ENCODE data around the gene RAD1.

Gene RAD1

DNA sequence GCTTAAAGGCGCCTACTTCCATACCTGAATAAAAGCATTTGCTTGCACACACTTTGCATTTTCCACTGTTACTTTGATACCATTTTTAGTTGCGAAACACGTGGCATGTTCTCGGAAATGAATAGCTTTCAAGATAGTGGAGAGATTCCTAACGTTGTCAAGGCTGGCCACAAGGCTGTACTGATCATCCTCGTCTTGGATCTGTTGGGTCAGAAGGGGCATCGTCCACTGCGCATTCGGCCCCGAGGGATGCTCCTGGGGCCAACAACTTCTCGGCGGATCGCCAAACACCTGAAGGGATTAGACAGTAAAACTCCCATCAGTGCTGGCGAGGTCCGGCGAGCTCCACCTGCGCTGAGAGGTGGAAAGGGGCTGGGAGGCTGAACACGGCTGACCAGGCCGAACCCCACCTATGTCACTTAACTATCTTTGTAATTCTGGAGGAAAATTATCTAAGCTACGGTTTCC is 599 bp downstream of the RAD1 start:
- peak; percentile 64 for DNase-seq

DNA sequence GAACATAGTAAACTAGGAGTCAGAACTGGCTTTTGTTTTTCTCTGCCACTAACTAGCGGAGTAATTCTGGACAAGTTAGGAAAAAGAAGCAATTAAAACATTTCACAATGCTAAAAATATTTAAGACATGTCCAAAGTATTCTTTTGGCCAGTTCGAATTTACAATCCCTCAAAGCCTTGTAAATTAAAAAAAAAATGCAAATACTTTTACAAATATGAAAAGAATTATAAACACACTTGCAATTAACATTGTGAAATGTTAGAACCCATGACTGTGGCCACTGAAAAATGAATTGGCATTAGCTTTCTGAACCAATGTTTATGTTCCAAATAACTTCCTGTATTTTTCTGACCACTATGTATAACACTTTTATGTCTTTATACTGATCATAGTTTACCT is 2.2 kb downstream of the RAD1 start:
- no peak for DNase-seq

DNA sequence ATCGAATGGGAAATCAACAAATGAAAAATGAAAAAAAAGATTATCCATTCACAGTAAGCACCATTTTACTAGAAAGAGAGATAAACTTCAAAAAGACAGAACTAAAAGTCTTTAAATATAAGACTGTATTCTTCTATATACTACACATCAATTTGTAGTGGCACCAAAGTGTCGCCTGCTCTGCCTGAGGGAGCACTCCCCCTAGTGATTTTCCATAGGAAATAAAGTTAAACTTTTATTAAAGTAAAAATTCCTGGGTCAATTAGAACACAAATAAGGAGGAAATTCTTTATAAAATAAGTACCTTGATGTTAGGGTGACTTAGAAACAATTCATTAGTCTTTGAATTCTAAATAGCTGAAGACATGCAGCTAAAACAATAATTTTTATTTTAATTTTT is 9.7 kb downstream of the RAD1 start:
- DNase-seq = peak; percentile 21

DNA sequence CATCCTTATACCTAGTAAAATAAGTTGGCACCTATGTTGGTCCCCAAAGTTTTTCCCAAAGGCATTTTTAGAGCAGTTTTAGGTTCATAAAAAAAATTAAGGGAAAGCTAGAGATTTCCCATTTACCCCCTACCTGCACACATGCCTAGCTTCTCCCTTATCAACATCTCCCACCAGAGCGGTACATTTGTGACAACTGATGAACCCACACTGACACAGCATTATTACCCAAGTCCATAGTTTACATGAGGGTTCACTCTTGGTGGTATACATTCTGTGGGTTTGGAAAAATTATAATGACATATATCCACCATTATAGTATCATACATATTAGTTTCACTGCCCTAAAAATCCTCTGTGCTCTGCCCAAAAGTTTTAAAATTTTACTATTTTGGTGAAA is 12.0 kb downstream of the RAD1 start:
- DNase-seq = no peak

DNA sequence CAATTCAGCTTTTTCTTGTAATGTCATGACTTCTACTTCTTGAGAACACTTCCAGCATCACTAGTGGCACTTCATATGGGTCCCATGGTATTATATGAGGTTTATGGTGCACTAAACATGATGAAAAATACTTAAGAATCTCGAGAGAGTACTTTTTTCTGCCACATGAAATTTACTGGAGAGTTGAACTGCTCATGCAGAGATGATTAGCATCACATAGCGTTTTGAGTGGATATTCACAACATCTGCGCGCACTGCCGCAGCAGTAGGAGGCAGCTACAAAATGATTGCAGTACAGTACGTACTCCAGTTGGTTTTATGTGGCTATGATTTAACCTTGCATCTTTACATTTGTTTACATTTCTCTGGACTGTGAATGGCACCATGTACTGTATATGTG is 14.7 kb downstream of the RAD1 start:
- DNase-seq = no peak

DNA sequence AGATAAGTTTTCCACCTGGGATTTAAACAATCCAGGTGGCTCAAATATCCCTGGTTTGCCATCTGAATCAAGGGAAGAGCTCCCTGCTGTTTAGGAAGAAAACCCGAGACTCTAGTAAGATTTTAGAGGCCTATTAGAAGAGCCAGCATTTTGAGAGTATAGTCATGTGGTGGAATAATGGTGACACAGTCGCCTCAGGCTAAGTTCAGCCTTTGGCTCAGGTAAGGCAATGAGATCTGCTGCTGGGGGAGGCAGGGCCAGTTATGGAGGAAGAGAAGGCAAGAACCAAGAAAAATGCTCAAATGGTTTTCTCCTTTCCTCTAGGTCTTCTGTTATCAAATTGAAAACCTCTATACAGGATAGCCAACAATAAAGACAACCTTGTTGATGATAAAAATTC is 16.2 kb downstream of the RAD1 start:
- DNase-seq = no peak

DNA sequence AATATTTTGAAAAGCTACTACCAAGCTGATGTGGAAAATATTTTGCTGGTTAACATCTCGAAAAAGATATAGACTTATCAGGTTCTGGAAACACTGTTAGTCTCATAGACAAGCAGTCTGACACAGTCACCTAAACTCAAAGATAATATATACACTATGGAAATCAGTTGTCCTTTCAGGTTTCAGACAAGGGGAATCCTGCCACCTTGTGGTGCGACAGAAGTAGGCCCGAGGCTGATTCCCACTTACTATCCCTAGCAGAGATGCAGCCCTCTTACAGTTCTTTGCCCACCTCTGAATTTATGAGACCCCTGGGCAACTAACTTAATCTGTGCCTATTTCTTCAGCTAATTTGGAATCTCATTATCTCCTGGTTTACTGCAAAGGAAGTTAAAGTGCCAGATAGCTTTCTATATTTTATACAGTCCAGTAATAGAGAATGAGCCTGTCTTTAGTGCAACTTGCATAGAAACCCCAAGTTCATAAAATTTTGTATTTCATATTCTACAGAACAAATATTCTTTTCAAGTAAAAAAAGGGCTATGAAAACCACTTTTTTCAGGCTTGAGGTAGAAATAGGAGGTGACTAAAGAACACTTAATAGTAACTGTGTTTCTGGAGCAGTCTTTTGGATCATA is 16.9 kb downstream of the RAD1 start:
- peak; percentile 79 for DNase-seq

DNA sequence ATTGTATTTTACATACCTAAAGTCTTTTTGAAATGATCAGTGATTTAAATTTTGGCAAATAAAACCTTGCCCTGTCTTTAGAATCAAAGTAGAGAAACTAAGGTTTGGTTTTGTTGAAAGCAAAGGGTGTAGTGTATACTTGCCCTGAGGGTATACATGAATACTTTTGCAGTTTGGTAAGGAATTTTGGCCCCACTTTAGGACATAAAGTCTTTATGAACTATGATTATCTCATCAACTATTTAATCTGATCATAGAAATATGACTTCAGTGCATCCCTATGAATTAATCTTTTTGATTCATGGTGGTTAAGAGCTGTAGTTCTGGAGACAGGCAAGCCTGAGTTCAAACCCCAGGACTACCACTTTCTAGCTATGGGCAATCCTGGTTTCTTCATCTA is 17.7 kb downstream of the RAD1 start:
- DNase-seq = no peak

DNA sequence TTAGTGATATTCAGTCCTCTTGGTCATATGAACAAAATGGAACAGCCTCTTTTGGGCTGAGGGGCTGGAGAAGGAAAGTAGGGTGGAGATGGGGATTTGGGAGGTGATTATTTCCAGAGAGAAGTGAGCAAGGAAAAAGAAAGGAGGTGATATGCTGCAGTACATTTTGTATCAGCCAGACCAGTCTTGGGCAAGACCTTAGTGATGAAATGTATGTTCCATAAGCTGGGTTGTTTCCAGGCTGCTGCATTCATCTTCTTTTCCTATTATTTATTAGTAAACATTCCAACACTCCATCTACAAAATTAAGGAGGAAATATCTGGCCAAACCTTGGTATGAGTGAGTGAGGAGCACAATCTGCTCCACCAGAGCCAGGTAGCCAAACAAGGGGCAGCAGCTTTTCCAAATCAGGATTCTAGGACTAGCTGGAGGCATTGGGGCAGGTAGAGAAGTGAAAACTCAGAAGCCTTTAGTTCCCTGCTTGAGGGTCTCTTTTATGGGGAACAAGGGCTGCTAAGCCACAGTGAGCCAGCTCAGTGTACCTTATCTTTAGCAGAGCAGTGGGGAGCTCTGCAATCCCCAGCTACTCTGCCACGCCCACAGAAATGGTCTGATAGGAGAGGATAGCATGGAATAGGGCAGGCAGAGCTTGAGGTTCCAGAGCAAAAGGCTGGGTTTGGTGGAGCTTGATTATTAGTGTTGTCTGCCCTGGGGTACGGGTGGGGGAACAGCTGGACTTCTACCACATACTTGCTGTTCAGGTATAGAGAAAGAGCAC is 19.5 kb downstream of the RAD1 start:
- no peak for DNase-seq

DNA sequence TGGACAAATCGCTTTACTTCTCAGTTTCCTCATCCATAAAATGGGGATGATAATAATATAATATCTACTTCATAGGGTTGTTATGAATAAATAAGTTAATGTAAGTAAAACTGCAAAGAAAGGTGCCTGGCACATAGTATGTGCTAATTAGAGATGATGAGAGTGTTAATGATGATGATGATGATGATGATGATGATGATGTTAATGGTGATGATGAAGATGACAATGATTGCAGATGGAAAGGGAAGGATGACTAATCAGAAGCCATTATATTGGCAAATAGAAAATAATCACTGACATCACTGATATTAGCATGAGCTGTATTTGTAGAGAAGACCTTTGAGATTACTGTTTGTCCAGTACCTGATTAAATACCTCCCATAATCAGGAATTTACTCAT is 20.6 kb downstream of the RAD1 start:
- DNase-seq = no peak

DNA sequence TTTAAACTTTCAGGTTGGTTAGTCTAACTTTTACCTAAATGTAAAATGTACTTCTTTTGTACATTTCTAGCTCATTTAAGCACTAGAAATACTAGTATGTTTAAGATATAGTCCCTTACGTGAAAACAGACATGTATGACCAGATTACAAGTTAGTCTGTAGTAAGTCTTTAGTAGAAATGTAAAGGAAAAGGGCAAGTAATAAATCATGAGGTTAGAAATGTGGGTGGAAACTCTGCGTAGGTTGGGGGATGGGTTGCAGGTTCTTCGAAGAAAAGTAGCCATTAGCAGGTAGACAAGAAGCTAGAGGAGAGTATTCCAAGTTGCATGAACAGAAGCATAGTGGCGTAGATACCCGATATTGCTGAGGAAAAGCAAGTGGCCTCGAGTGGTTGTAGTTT is 22.9 kb downstream of the RAD1 start:
- DNase-seq = no peak

DNA sequence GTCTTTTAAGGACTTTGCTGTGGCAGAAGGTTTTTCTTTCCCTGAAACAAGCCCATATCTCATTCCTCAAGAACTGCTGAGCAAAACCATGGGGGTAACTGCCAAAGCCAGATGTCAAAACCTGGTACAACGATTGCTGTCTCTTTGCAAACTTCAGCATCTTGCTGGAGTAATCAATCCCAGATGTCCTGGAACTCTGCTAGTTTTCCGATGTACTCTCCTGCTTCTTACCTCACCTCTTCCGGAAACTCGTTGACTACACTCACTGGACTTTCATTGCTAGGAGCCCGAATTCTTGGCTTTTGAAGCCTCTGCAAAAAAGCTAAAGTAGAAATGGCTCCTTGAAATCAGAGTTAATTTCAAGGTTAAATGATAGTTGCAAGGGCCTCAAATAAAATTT is 23.3 kb downstream of the RAD1 start:
- DNase-seq = no peak

DNA sequence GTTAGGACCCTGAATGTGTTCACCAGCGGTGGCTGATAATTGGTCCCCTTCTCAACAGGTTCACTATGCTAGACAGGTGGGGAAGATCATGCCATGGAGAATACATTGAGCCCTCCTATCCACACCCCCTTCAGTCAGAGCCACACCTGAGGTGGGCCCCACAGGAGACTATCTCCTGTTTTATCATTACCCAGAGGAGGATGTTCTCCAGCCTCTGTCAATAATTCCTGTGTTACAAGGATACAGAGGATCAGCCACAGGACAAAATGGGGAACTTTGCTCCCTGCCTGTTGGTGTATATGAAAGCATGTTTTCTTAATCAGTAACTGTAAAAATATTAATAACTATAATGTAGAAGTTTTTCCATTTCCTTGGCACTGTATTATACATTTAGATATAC is 25.9 kb downstream of the RAD1 start:
- no peak for DNase-seq

DNA sequence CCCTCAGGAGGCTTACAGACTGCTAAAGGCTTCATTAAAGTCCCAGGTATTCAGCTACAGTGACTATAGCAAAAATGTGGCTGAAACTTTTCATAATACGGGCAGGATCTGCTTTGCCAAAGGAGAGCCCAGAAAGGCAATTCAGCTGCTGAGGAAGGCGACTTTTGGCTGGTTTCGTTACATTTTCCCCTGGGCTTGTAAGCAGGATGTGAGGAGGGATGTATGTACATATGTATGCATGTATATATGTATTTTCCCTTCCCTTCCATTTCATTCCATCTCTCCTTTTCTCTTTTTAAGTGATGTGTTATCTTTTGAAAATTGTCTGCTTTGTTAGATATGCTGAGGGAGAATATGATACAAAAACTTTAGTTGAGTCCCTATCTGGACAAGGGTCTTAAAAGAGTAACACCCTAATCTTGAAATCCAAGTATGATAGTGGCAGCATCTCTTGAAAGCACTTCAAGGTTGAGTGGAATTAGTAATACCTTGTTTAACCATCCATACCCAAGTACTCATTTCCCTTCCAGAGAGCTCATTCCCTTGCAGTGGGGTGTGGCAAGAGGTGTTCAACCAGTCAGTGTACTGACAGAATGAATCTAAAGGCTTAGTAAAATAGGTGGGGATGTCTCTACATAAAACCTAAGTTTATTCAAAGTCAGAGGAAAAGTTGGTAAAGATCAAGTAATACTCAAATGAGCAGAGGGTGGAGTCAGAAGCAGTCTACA is 28.7 kb downstream of the RAD1 start:
- peak; percentile 57 for DNase-seq

DNA sequence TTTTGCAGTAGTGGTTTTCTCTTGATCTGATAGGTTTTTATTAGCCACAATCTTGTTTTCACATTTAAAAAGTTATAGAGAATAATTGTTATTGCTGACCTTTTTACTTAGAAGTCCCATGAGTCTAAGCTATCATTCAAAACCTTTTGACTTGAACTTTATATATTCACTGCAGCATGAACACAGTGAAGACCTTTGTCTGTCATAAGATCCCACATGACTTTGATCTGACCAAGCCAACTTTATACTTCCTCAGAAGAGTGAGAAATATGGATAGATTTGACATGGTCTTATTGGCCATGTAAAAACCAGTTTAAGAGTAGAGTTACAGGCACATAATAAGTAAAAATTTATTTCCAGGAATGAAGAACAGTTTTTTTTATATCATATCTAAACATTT is 34.1 kb downstream of the RAD1 start:
- no peak for DNase-seq

DNA sequence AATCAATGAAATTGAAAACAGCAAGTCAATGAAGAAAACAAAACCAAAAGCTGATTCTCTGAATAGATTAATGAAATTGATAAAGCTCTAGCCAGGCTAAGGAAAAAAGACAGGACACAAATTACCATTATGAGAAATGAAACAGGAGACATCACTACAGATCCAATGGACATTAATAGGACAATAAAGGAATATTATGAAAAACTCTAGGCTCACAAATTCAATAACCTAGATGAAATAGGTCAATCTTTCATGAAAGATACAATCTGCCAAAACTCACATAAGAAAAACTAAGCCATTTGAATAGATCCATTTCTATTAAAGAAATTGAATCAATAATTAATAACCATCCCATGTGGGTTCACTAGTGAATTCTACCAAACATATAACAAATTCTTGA is 39.0 kb downstream of the RAD1 start:
- DNase-seq = no peak

DNA sequence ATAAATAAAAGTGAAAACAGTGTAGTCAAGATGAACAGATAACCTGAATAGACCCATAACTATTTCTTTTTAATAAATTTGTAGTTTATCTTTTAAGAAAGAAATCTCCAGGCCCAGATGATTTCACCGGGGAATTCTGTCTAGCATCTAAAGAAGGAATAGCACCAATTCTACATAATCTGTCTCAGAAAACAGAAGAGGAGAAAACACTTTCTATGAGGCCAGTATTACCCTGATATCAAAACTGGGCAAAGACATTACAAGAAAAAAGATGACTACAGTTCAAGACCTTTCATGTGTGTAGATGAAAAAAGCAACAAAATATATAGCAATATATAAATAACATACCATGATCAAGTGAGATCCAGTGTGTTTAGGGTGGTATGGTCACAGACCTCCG is 44.9 kb downstream of the RAD1 start:
- no peak for DNase-seq

DNA sequence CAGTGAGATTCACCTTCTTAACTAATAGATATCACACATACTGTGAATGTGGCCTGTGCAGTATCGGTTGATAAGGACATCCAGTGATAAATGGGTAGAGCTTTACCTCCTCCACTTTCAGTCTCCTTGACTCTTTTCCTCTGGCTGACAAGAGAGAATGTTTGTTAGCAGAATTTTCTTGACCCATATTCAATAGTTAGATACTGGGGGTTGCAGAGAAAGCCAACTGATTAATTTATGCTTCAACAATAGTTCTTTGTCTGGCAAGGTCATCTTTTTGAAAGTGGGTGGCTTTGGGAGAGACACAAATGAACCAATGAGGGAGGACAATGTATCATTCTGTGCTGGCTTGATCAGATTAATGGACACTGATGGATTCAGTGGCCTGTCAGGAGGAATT is 46.0 kb downstream of the RAD1 start:
- no peak for DNase-seq

DNA sequence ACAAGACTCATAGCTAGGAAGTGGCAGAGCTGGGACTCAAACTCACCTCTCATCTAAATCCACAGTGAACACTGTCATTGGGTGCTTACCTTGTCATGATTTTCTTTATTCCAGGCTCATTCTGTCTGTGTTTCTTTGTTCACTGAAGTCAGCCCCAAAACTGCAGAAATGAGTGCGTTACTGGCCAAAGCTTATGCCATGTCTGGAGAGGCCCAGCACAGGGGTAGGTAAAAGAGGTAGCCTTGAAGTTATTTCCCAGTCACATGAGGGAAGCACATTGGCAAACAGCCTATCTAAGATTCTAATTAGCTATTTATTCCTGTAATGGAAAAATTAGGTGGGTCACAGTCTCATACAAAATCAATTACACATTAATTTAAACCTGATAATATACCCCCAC is 46.5 kb downstream of the RAD1 start:
- no peak for DNase-seq

DNA sequence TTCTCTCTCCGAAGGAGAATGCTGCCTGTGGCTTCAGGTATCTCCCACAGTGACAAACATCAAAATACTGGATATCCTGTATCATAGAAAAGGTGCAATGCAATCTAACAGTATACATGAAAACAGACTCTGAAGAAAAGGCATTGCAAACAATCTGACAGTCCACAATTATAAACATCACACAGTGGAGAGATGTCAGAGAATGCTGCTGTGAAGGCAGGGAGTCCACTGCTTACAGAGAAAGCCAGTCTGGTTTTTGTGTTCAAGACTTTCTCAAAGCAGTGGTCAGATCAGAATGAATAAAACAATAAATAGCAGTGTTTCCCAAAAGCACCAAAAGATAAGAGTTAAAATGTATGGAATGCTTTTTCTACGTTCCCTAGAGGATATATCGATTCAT is 47.6 kb downstream of the RAD1 start:
- DNase-seq = no peak

DNA sequence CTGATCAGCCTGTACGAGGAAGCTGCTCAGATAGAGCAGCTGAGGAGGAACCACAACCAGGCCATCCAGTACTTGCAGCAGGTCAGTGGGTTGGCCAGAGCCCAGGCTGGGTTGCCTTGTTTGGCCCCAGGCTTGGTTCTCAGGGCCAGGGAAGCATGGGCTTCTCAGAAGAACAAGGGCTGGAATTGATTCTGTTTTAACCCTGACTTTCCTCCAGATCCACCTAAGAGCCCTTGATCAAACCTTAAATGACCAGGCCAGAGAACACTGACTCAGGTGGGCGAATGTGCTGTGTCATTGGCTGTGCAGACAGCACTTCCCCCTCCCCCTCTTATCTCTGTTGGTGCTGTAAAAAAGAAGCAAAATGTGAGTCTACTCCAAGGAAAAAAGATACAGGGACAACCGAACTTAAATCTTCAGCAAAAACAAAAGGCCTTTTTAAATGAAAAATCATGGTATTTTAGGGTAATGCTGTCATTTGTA is 48.3 kb downstream of the RAD1 start:
- DNase-seq = no peak

DNA sequence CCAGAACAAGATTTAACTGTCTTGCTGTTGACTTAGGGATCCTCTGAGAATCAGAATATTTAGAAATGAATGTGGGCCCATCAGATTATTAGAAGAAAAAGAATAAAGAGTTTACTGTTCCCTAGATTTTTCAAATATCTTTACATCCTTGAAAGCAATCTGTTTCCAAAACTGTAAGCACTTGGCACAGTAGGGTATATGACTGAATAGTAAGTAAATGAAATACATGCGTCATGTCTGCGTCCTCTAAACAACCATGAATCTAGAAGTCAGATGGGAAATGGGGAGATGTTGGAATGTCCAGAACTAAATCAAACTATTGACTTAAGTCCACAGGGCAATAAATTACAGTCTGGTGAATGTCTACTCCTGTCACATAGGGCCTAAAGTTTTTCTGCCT is 50.2 kb downstream of the RAD1 start:
- no peak for DNase-seq

DNA sequence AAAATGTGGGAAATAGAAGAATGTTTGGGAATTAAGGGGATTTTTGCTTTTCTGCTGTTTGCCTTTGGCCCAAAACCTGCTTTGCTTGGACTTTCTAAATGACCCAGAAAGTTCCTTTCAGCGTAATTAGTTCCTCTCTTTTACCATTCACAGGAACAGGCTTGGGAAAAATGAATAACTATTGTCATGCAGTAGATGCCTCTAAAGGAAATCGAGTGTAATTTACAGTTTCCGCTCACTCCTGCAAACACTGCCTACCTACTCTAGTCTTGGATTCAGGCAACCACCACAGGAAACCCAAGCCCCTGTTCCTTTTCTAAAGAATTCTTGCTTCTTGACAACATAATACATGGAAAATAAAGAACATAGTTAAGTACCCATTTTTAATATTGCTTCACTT is 51.4 kb downstream of the RAD1 start:
- no peak for DNase-seq

DNA sequence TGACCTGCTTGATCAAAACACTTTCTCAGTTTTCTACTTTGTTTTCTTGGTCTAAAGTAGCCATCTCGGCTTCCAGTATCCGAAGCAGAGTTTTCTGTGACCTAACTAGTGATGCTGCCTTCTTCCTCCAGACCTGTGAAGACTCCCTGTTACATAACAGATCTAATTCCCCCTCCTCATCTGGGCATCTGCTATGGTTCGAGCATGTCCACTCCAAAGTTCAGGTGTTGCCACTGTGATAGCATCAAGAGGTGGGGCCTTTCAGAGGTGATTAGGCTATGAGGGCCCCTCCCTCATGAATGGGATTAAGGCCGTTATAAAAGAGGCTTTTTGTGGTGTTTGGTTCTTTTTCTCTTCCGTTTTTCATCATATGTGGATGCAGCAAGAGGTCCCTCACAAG is 56.1 kb downstream of the RAD1 start:
- DNase-seq = no peak
